Muscle layer of colon (tissue), 2 donors: ENCODE measurements around the gene EXOC6B.
A peak's percentile ranks its signal among the peaks of the same experiment; 100 is the strongest.

Source experiments
- H3K27ac ChIP-seq: one replicate; pipeline ENCODE4 v1.7.0; 2013; ENCODE audit warnings: low read depth, mild to moderate bottlenecking, low read length, moderate library complexity
- H3K27me3 ChIP-seq, 2 donors: one replicate each; pipeline ENCODE4 v1.7.0; 2013; ENCODE audit warnings: low read length in 2 of 2, mild to moderate bottlenecking in 2 of 2; ENCODE audit not compliant: insufficient read depth in 2 of 2, control insufficient read depth in 1 of 2
- H3K36me3 ChIP-seq: one replicate; pipeline ENCODE4 v1.7.0; 2013; ENCODE audit warnings: mild to moderate bottlenecking, low read length; ENCODE audit not compliant: insufficient read depth
- H3K4me1 ChIP-seq: one replicate; pipeline ENCODE4 v1.7.0; 2013; ENCODE audit warnings: mild to moderate bottlenecking, low read length; ENCODE audit not compliant: insufficient read depth
- H3K4me3 ChIP-seq, 2 donors: one replicate each; pipeline ENCODE4 v1.7.0; 2013; ENCODE audit warnings: low read length in 2 of 2, low read depth in 1 of 2, mild to moderate bottlenecking in 1 of 2, moderate library complexity in 1 of 2
- H3K9ac ChIP-seq: one replicate; pipeline ENCODE4 v1.7.0; 2013; ENCODE audit warnings: low read length
- H3K9me3 ChIP-seq: one replicate; pipeline ENCODE4 v1.7.0; 2013; ENCODE audit warnings: mild to moderate bottlenecking, low read length
- donor health status: abdominal sarcoma.
- donor health status: Adenocarcinoma of cecum.

Gene EXOC6B

DNA sequence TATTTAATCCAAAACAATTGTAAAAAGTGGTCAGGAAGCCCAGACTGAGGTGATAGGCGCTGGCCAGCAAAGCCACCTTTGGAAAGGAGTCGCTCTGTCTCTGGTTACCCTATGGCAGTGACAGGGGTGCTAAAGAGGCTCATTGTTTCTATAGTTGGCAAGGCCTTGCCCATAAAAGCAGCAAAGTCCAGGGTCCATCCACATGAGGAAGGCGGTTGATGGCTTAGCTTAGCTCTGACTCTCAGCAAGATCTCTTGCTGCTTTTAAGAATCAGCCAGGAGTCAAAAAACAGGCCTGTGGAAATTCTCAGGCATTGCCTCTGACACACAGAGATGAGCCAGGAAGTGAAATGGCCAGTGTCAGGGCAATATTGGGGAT lies 620.3 kb downstream of the EXOC6B start:
- no peaks in the 10 kb centered on the region for H3K36me3 ChIP-seq
- H3K27ac ChIP-seq = peak overlapping the region; percentile 1
- no peak overlapping the region for H3K9ac ChIP-seq

DNA sequence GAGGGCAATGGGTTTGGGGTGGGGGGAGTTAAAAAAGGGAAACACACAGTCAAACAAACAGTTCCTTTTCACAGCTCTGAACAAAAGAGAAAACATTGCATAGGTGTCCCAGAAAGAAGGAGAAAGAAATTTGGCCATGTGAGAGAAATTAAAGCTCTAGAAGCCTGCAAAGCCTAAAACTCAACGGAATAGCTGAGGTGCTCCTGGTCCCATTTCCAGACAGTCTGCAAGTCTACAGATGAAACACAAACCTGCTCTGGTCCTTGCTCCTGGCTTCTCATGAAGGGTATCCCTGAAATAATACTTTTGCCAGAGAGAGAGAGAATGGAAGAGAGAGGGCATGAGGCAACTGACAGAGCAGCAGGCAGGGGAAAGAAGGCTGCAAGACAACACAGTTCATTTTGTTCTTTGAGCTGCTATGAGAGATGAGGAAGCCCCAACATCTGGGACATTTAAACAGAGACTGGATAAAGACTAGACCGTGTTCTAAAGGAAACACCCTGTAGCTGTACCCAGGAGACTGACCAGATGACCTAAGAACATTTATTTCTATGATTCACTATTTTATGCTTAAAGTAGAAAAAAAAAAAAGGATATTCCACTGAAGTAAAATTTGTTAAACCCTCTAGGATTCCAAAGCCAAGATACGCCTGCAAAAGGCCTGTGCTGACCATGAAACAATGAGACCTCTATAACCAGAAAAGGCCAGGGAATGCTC lies 620.9 kb downstream of the EXOC6B start:
- Histone ChIP-seq H3K4me3 (peak overlapping the region in 1 of 2 donors; percentile 36), H3K4me1 (peaks cover 22% of the 10 kb centered on the region), H3K27me3 (no peaks in the 10 kb centered on the region), H3K27ac (peak overlapping the region; percentile 1), H3K9ac (no peak overlapping the region), H3K36me3 (no peaks in the 10 kb centered on the region), H3K9me3 (no peaks in the 10 kb centered on the region)

More for the DNA sequence above, 620.3 kb downstream of the EXOC6B start:
- Histone ChIP-seq H3K4me3 (no peak overlapping the region), H3K27me3 (no peaks in the 10 kb centered on the region), H3K4me1 (peaks cover 22% of the 10 kb centered on the region), H3K9me3 (no peaks in the 10 kb centered on the region)

DNA sequence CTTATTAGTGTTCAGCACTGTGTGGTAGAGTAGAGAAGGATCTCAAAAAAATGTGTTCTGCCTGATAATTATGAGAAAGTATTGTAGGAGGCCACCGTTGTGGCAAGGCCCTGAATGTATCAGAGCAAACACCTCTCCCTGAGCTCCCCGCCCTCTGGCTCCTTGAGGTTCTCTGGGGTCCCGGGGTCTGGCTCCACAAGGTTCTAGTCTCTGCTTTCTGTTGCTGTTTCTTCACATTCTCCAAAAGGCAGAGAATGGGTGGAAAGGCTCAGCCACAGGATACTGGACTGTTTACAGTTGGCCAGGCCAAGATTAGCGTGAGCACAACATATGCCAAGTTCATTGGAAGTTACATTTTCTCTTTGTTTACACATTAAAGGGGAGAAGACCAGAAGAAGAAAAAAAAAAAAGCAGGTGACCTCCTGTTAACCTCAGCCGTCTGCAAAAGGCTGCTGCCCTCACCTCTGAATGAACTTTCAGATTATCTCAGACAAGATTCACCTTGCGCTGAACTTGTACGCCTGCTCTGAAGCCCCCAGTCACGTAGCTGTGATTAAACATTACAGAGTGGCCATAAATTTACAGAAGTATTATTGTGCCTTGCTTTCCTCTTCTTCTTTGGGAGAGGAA lies 621.6 kb downstream of the EXOC6B start:
- Histone ChIP-seq H3K9ac (no peak overlapping the region), H3K27me3 (no peaks in the 10 kb centered on the region), H3K4me1 (peaks cover 22% of the 10 kb centered on the region), H3K4me3 (peak overlapping the region in 1 of 2 donors; percentile 36), H3K36me3 (no peaks in the 10 kb centered on the region), H3K27ac (no peak overlapping the region), H3K9me3 (no peaks in the 10 kb centered on the region)

DNA sequence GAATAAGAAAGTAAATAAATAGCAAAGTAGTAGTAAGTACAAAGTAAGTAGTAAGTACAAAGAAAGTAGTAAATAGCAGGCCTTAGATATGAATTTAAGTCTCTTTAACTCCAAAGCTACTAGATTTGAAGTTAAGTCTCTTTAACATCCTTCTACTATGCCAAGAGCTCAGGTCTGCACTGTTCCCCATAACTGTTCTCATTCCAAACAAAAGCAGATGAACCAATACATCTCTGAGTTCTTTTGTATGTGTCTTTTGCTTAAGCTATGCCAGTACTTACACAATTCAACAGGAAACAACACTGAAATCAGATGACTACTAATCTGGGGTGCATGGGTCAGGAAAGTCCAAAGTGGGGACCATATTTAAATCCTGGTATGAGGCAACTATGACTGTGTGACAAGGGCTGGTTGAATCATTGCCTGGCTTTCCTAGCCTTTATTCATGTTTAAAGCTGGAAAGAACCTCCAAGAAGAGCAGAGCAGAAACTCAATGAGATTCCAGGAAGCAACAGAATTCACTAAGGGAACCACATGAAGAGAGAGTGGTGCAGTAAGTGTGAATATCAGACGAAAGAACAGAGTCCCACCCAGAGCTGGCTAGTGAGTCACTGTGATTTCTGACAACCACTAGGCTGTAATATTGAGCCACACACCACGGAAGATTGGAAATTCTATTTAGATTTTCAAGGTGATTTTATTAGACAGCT lies 627.1 kb downstream of the EXOC6B start:
- Histone ChIP-seq H3K27me3 (no peaks in the 10 kb centered on the region), H3K4me1 (no peaks in the 10 kb centered on the region), H3K4me3 (no peak overlapping the region), H3K9ac (no peak overlapping the region), H3K27ac (no peak overlapping the region), H3K9me3 (no peaks in the 10 kb centered on the region), H3K36me3 (no peaks in the 10 kb centered on the region)

- Histone ChIP-seq H3K27ac (no peak overlapping the region), H3K36me3 (no peaks in the 10 kb centered on the region), H3K27me3 (no peaks in the 10 kb centered on the region), H3K9me3 (no peaks in the 10 kb centered on the region), H3K9ac (no peak overlapping the region), H3K4me1 (no peaks in the 10 kb centered on the region), H3K4me3 (no peak overlapping the region)
Observed at GRCh38 chr2:72193723-72194122, 632.1 kb downstream of the EXOC6B start.

DNA sequence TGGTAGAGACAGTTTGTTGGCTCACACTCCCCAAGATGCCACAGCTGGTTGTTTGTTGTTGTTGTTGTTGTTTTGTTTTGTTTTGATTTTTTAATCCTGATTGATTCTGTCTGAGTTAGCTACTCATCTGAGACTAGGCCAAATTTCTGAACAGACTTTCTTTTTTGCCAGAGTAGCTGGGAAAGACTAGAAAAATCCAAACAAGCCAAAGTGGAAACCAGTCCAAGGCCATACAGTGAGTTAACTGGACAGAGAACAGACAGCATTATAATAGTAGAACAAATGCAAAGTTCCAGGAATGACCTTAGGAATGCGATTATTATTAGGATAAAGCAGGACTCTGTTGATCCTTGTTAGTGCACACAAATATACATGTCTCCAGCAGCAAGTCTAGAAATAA lies 634.4 kb downstream of the EXOC6B start:
- H3K4me3 ChIP-seq = no peak overlapping the region
- H3K27me3 ChIP-seq = no peaks in the 10 kb centered on the region
- H3K27ac ChIP-seq = no peak overlapping the region
- no peak overlapping the region for H3K9ac ChIP-seq
- no peaks in the 10 kb centered on the region for H3K4me1 ChIP-seq
- no peaks in the 10 kb centered on the region for H3K36me3 ChIP-seq
- no peaks in the 10 kb centered on the region for H3K9me3 ChIP-seq

- Histone ChIP-seq H3K36me3 (no peaks in the 10 kb centered on the region), H3K27ac (no peak overlapping the region), H3K4me3 (no peak overlapping the region), H3K9me3 (no peaks in the 10 kb centered on the region), H3K9ac (no peak overlapping the region), H3K4me1 (no peaks in the 10 kb centered on the region), H3K27me3 (no peaks in the 10 kb centered on the region)
Observed at GRCh38 chr2:72185206-72185605, 640.6 kb downstream of the EXOC6B start.

DNA sequence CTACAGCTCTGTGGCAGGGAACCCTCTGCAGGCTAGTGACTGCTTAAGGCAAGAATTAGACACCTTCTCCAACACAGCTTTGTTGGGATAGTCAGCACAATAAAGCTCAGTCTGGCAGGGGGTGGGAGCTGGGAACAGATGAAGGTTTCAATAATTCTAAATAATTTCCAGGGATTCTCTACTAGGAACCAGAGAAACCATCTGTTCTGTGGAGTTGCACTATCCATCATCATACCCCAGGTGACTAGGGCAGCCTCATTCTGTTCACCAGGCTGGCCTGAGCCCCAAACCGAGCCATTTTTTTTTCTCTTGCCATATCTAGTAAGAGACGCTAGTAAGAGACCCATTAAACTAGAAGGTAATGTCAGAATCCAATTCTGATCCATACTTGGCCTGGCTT lies 642.4 kb downstream of the EXOC6B start:
- Histone ChIP-seq H3K9me3 (no peaks in the 10 kb centered on the region), H3K4me3 (no peak overlapping the region), H3K9ac (no peak overlapping the region), H3K36me3 (peaks cover 4% of the 10 kb centered on the region), H3K4me1 (no peaks in the 10 kb centered on the region), H3K27me3 (no peaks in the 10 kb centered on the region), H3K27ac (no peak overlapping the region)

DNA sequence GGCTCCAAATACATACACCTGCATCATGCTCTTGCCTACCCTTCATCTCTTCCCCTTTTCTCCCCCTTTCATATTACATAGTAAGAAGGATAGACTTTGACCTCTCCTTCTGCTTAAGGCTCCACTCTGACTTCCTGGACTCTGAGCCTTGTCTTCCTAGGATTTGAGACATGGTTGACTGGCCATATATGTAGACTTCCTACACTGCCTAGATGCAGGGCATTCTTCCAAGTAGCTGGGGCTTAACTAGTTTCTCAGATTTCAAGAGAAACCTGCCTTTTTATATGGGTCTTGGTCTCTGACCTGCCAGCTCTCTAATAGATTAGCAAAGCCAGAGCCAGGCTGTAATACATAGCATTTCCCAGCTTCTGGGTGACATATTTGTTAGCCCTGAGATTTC lies 642.8 kb downstream of the EXOC6B start:
- H3K9ac ChIP-seq = no peak overlapping the region
- peaks cover 9% of the 10 kb centered on the region for H3K36me3 ChIP-seq
- no peaks in the 10 kb centered on the region for H3K27me3 ChIP-seq
- H3K27ac ChIP-seq = no peak overlapping the region
- no peak overlapping the region for H3K4me3 ChIP-seq
- H3K9me3 ChIP-seq = no peaks in the 10 kb centered on the region
- no peaks in the 10 kb centered on the region for H3K4me1 ChIP-seq

DNA sequence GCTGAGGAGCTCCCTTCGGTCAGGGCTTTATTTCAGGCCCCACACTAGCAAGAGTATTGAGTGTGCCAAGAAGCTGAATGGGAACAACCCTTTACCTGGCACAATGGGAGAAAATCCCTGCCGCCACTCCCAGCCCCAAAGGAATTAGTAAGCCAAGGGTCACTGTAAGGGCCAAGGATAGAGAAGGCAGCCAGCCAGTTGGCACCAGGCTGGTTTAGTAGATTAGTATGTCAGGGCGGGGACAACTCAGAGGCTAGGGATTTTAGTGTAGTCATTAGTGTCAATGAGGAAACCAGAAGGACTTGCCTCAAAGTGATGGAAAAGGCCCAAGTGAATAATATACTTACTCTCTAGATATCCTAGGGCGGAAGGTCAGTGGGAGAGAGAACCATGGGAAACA lies 643.3 kb downstream of the EXOC6B start:
- Histone ChIP-seq H3K9me3 (no peaks in the 10 kb centered on the region), H3K27ac (no peak overlapping the region), H3K36me3 (peaks cover 11% of the 10 kb centered on the region), H3K4me1 (no peaks in the 10 kb centered on the region), H3K27me3 (no peaks in the 10 kb centered on the region), H3K4me3 (no peak overlapping the region), H3K9ac (no peak overlapping the region)

GRCh38 chr2:72181616-72182015 lies 644.2 kb downstream of the EXOC6B start:
- no peak overlapping the region for H3K9ac ChIP-seq
- no peaks in the 10 kb centered on the region for H3K27me3 ChIP-seq
- no peaks in the 10 kb centered on the region for H3K9me3 ChIP-seq
- no peak overlapping the region for H3K27ac ChIP-seq
- peaks cover 19% of the 10 kb centered on the region for H3K36me3 ChIP-seq
- no peak overlapping the region for H3K4me3 ChIP-seq
- no peaks in the 10 kb centered on the region for H3K4me1 ChIP-seq
